Breast epithelium (tissue), 4 donors: ENCODE results near the gene ANTXR2. TPM values are rescaled to one million over a fixed set of nuclear protein-coding genes. Genes with fewer than 3 reads are reported as not detected.

Experiments
- DNase-seq, 2 donors: peaks; one replicate each; pipeline ENCODE4 v3.0.0-alpha.2; 2019; ENCODE audit warnings: low spot score in 2 of 2
- H3K27ac ChIP-seq, 2 donors: fragments of 200-600 bp; sonication (generic) in 1 of 2; one replicate each; pipeline ENCODE4 v1.5.1; 2016 to 2019; ENCODE audit warnings: mild to moderate bottlenecking in 1 of 2
- H3K27me3 ChIP-seq, 2 donors: fragments of 200-600 bp; sonication (generic) in 1 of 2; one replicate each; pipeline versions ENCODE4 v1.5.1 to v1.6.0; 2017 to 2019; ENCODE audit warnings: control low read depth in 1 of 2, mild to moderate bottlenecking in 1 of 2
- H3K36me3 ChIP-seq: fragments of 200-600 bp; one replicate; pipeline ENCODE4 v1.5.1; 2019
- H3K4me1 ChIP-seq, 2 donors: fragments of 200-600 bp; sonication (generic); one replicate each; pipeline ENCODE4 v1.5.1; 2016 to 2019; ENCODE audit warnings: control low read depth in 1 of 2
- H3K4me3 ChIP-seq, 3 donors: fragments of 200-600 bp; sonication (generic); 1 replicate in 2 of 3; 2 replicates in 1 of 3; pipeline ENCODE4 v1.5.1; 2016 to 2019; ENCODE audit warnings: mild to moderate bottlenecking in 3 of 3, moderate library complexity in 2 of 3
- H3K9me3 ChIP-seq, 2 donors: fragments of 200-600 bp; sonication (generic) in 1 of 2; one replicate each; pipeline ENCODE4 v1.5.1; 2016 to 2019; ENCODE audit warnings: control low read depth in 1 of 2
- CTCF ChIP-seq, 3 donors: fragments of 450-650 bp; IDR thresholded peaks; one replicate each; pipeline ENCODE4 v1.5.1; 2016 to 2017; ENCODE audit warnings: antibody characterized with exemption in 3 of 3, mild to moderate bottlenecking in 3 of 3, moderate library complexity in 3 of 3
- POLR2A ChIP-seq: fragments of 450-650 bp; IDR thresholded peaks from one replicate; pipeline ENCODE4 v1.6.1; 2016; ENCODE audit warnings: antibody characterized with exemption, mild to moderate bottlenecking, moderate library complexity
- POLR2AphosphoS5 ChIP-seq, 3 donors: sonication (generic); formaldehyde crosslinking; IDR thresholded peaks; one replicate each; pipeline ENCODE4 v1.6.1; 2017; ENCODE audit warnings: antibody characterized with exemption in 3 of 3
- intact Hi-C: fragments of 100-400 bp; cut with DNase I; formaldehyde crosslinking; loops from one replicate; pipeline ENCODE4 v1.15.1; 2023; ENCODE audit warnings: low total_unique reads
- total RNA-seq, 3 donors: library from RNA; depleted of rRNA; stranded (reverse); fragments of >200 nt; gene quantifications; one replicate each; pipeline ENCODE4 v1.1.0, GENCODE V29; 2016

Gene ANTXR2
- total RNA-seq, 3 donors from 2014 or later, result 55.1 to 229 (median 77.4) TPM

DNA sequence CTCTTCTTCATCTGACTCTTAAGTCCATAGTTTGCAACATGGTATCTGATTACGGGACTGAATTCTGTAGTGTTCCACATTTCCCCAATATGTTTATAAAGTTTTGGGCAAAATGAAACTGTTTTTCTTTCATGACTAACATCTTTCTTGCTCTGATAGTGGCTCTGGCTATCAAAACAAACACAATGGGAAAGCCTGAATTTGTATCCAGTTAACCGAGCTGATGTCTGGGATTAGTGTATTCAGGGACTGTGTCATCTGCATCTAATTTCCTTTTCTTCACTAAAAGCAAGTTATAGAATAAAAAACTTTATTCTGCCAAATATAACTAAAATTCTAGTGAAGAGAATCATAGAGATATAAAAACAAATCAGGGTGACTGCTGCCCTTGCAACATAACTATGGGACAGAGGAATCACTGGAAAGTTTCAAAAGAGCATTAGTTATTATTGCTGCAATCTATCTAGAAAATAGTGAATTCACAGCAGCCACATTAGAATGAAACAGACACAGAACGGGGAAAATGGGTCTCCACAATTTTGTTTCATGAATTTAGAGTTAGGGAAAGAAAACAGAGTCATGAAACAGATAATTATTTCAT lies 61.3 kb downstream of the ANTXR2 start:
- intact Hi-C loops, result no loop called here
- no peak for TF ChIP-seq CTCF (IDR thresholded peaks at IDR 0.05)
- no peak for TF ChIP-seq POLR2AphosphoS5 (IDR thresholded peaks at IDR 0.05)
- H3K27me3 ChIP-seq, result no peaks in the 10 kb centered on the region
- DNase-seq, result no peak
- H3K36me3 ChIP-seq, result no peaks in the 10 kb centered on the region
- no peaks in the 10 kb centered on the region for H3K9me3 ChIP-seq
- H3K4me1 ChIP-seq, result no peaks in the 10 kb centered on the region
- H3K27ac ChIP-seq, result peak overlapping the region; percentile 4 to 20
- no peak overlapping the region for H3K4me3 ChIP-seq

DNA sequence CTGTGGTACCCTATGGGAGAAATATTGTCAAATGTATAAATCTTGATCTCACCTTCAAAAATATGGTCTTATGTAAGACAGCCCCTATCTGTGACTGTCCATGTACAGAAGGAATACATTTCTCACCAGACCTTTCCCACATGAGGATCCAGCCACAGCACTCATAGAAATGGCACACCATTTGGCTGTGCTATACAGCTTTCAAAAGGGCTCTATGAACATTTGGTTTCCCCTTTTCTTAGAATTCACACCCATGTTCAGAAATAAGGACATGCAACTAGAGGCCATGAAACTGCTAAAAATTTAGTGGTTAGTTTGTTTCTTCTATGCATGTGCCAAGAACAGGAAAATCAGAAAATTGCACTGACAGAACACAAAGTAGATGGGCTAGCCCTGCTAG lies 62.7 kb downstream of the ANTXR2 start:
- no peak for DNase-seq
- Histone ChIP-seq H3K36me3 (no peaks in the 10 kb centered on the region), H3K4me3 (no peak overlapping the region), H3K9me3 (no peaks in the 10 kb centered on the region), H3K4me1 (no peaks in the 10 kb centered on the region), H3K27ac (peak overlapping the region in 1 of 2 donors; percentile 22), H3K27me3 (no peaks in the 10 kb centered on the region)
- TF ChIP-seq POLR2A (no peak), POLR2AphosphoS5 (IDR thresholded peaks at IDR 0.05) (no peak), CTCF (IDR thresholded peaks at IDR 0.05) (no peak)
- intact Hi-C loops, result no loop called here

DNA sequence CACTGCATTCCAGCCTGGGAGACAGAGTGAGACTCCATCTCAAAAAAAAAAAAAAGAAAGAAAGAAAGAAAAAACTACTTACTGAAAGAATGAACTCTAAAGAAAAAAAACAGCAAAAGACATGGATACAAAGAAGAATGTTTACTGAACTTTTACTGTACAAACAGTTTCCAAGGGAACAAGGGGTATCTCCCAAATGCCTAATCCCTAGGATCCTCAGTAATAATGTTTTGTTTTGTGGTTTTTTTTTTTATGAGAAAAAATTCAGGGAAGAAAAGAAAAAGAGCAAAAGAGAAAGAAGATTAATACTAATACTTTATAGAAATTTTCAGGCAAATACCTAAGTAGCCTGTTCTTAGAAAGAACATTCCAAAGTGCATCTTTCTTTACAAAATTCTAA lies 63.2 kb downstream of the ANTXR2 start:
- Histone ChIP-seq H3K4me3 (no peak overlapping the region), H3K9me3 (no peaks in the 10 kb centered on the region), H3K27ac (no peak overlapping the region), H3K27me3 (no peaks in the 10 kb centered on the region), H3K36me3 (no peaks in the 10 kb centered on the region), H3K4me1 (no peaks in the 10 kb centered on the region)
- TF ChIP-seq CTCF (IDR thresholded peaks at IDR 0.05) (no peak), POLR2AphosphoS5 (IDR thresholded peaks at IDR 0.05) (no peak), POLR2A (no peak)
- intact Hi-C loops, result no loop called here
- DNase-seq, result no peak

GRCh38 chr4:80008971-80009370 lies 64.1 kb downstream of the ANTXR2 start:
- TF ChIP-seq POLR2AphosphoS5 (IDR thresholded peaks at IDR 0.05) (no peak), POLR2A (no peak), CTCF (IDR thresholded peaks at IDR 0.05) (no peak)
- no peaks in the 10 kb centered on the region for H3K27me3 ChIP-seq
- no peak for DNase-seq
- H3K9me3 ChIP-seq, result peaks cover 4% of the 10 kb centered on the region in 2 donors
- no peak overlapping the region for H3K4me3 ChIP-seq
- H3K27ac ChIP-seq, result no peak overlapping the region
- no peaks in the 10 kb centered on the region for H3K36me3 ChIP-seq
- no peaks in the 10 kb centered on the region for H3K4me1 ChIP-seq
- intact Hi-C loops, result no loop called here

DNA sequence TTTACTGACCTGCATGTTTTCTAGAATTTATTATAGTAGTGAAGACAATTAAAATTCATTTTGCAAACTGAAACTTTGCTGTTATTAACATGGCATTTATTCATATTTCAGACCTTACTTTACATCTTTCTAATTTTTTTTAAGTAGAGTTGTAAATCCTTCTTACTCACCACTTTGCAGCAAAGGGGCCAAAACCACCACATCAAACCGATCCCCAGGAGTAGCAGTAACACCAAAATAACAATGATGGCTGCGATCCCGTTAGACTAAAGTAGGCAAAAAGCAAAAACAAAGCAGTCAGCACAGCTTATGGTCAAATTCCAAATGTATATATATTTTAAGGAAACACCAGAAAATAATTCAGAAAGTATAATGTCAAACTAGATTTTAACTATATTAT lies 64.7 kb downstream of the ANTXR2 start:
- Histone ChIP-seq H3K27ac (no peak overlapping the region), H3K27me3 (no peaks in the 10 kb centered on the region), H3K36me3 (no peaks in the 10 kb centered on the region), H3K4me3 (no peak overlapping the region), H3K9me3 (peaks cover 4% of the 10 kb centered on the region in 2 donors), H3K4me1 (no peaks in the 10 kb centered on the region)
- intact Hi-C loops, result no loop called here
- DNase-seq, result no peak
- TF ChIP-seq CTCF (IDR thresholded peaks at IDR 0.05), result no peak
- TF ChIP-seq POLR2A, result no peak
- no peak for TF ChIP-seq POLR2AphosphoS5 (IDR thresholded peaks at IDR 0.05)
